ENCODE data around the gene ACTN1.

The ACTN1 gene

DNA sequence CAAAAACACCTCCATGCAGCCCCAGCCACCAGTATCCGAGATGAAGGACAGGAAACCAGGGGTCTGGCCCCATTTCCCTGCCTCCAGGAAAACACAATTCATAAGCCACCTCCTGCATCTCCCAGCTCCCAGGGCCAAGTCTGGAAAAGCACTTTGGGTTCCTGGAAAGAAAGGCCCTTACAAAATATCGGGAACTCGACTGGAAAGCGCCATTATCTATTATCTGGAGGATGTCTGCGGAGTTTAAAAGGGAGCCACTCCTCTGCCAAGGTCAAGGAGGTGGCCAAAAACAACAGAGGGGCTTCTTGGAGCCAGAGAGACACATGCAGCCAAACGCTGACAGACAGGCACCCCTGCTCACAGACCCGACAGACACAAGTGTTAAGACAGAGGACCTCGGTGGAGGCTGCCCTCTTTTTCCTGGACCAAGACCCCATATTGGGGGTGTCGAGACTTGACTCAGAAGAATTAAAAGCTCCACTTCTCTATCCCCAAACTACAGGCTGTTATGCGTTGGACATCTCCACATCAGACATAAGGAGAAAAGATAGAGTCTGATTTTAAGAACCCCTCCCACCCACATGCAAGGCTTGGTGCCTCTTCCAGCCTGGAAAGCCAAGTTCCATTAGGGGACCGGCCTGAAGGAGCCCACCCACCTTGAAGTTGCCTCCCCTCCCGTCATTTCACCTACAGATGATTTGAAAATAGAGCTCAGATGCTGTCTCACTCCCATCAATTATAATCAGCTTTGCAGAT, 9.6 kb downstream of the ACTN1 start:
- no peak for DNase-seq (ENCODE audit: low spot score)

DNA sequence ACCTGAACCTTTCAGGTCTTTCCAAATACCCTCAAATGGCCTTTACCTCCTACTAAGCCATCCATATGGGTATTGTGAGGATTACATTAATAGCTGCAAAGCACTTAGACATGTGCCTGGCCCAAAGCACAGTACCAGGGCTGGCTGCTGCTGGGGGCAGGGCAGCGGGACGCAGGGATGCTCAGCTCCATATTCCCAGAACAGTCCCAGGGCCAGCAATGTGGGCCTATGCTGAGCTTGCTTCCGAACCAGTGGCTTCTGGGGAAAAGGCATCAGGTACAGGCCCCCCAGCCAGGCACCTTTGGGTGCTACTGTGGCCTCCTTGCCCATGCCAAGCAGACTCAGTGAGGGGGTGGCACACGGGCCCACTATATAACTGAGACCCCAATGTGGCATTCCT, 10.4 kb downstream of the ACTN1 start:
- no peak for DNase-seq (ENCODE audit: low spot score)

- DNase-seq (ENCODE audit: low spot score), result no peak
Measured at GRCh38 chr14:68968051-68968450, 11.1 kb downstream of the ACTN1 start.

GRCh38 chr14:68967459-68967940, 11.6 kb downstream of the ACTN1 start:
- no peak for DNase-seq (ENCODE audit: low spot score)

- DNase-seq (ENCODE audit: low spot score), result no peak
Measured at GRCh38 chr14:68966872-68967301, 12.2 kb downstream of the ACTN1 start.

- no peak for DNase-seq (ENCODE audit: low spot score)
Measured at GRCh38 chr14:68965261-68965761, 13.8 kb downstream of the ACTN1 start.

- no peak for DNase-seq (ENCODE audit: low spot score)
Measured at GRCh38 chr14:68964300-68965093, 14.6 kb downstream of the ACTN1 start.

GRCh38 chr14:68962681-68963080, 16.4 kb downstream of the ACTN1 start:
- DNase-seq (ENCODE audit: low spot score), result no peak

- no peak for DNase-seq (ENCODE audit: low spot score)
Measured at GRCh38 chr14:68961781-68962584, 17.1 kb downstream of the ACTN1 start.

DNA sequence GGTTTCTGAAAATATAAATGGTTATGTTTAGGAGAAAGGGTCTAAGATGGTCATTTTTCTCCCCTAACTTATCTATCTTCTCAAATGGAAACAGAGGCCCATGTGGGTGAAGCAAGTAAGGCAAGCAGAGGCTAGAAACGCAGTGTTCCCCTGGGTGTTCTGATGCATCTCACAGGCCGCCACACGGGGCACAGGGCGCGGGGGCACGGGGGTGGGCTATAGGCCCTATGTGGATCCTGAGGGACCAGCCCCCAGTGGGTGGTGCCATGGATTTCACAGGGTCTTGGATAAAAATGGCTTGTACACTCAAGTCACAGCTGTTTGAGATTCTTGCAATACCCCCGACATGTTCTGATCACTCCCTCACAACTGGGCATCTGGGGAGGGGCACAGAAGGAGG, 17.7 kb downstream of the ACTN1 start:
- no peak for DNase-seq (ENCODE audit: low spot score)

- DNase-seq (ENCODE audit: low spot score), result no peak
Measured at GRCh38 chr14:68960123-68960522, 19.0 kb downstream of the ACTN1 start.

GRCh38 chr14:68959035-68959434, 20.1 kb downstream of the ACTN1 start:
- no peak for DNase-seq (ENCODE audit: low spot score)

- DNase-seq (ENCODE audit: low spot score), result peak; percentile 63
Measured at GRCh38 chr14:68958553-68958952, 20.5 kb downstream of the ACTN1 start.

DNA sequence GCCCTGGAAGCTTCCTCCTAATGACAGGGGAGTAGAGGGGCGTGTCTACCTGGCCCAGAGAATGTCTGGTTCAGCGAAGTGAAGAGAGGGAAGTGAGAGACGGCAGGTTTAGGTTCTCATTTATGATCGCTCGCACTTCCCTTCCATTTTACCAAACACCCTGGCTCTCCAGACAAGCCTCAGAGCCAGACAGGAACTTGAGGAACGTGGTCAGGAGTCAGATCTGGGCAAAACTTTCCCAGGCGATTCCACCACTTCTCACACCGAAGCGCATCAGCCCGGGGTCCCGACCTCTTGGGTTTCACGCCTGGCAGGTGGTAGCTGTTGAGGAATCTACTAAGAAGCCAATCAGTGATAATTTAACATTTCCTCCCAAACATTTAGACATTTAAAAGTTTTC, 21.3 kb downstream of the ACTN1 start:
- DNase-seq (ENCODE audit: low spot score), result no peak

DNA sequence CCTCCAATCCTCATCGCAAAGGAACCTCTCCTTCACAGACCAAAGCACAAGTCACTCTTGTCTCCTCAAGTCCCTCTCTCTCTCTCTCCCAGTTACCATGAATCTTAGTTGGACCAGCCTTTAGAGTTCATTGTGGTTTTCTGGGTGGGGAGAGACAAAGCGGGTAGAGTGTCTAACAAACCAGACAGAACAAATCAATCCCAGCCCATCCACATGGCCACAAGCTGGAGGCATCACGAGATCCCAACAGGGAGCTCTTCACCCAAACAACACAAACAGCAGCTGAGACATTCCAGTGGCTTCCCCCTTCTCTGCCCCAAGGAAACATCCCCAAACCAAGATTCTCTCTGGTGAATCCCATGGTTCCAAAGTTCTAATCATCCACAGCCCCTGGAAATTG, 22.4 kb downstream of the ACTN1 start:
- DNase-seq (ENCODE audit: low spot score), result peak; percentile 74

- no peak for DNase-seq (ENCODE audit: low spot score)
Measured at GRCh38 chr14:68955851-68956179, 23.3 kb downstream of the ACTN1 start.

GRCh38 chr14:68955164-68955850, 23.8 kb downstream of the ACTN1 start:
- no peak for DNase-seq (ENCODE audit: low spot score)

DNA sequence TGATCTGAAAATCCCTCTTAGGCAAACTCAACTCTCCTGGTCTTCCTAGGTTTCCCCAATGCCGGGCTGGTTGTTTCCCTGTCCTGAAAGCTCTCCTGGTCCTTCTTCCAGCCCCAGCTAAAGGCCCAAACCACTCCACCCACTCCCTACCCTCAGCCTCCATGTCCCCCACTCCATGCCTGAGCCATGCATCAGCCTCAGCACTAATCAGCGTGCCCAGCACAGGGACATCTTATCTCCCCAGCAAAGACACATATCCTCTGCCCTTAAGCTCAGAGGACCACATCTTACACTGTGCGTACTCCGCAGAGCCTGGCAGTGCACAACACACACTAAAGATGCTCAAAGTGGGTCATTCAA, 25.9 kb downstream of the ACTN1 start:
- DNase-seq (ENCODE audit: low spot score), result no peak

DNA sequence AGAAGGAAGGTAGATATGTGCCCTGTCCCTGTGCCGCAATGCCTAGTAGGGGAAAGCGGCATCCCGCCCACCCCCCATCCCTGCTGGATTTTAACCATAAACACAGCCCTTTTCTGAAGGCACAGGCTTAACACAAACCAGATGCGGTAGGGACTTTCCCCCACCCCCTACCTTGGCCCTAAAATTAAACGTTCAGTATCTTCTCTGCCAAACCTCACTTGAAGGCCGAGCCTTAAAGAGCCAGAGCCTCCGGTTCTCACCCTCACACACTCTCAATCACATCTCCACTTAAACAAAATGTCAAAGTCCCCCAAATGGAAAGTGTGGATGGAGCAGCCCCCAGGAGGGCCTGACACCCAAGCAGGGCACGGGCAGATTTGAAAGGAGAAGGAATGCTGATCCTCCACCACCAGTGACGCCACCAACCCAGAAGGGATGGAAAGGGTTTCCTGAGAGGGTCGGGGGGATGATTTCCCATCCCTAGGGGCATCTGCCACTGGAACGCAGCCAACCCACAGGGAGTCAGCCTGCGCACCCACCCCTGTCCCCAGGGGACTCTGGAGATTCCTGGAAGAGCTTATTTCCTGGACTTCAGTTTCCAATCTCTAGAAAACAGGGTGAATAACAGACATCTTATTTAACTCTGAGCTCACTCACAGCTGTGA, 26.4 kb downstream of the ACTN1 start:
- DNase-seq (ENCODE audit: low spot score), result peak; percentile 65

- DNase-seq (ENCODE audit: low spot score), result no peak
Measured at GRCh38 chr14:68951800-68952530, 27.1 kb downstream of the ACTN1 start.

All from GM03348 (cell line).